ENCODE data around the gene RSU1. TPM values are rescaled to one million over a fixed set of nuclear protein-coding genes. Genes with fewer than 3 reads are reported as not detected.

RSU1 gene

DNA sequence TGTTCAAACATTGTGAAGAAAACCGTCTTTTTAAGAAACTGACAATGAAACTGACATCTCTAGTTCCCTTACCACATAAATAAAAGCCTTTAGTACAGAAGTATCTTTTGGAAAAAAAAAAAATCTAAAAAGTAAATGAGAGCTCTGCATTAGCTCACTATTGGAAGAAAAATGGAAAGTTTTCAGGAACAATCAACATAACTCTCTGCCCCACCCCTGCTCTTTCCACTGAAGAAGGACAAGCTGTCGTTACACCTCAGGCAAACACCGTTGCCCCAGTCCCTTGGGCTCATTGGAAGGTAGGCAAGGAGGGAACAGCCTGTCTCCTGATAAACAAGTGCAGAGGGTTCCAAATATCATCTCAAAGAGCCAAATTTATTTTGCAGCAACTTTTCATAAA is 273.1 kb downstream of the RSU1 start:
- no peaks in the 10 kb centered on the region for H3K36me3 ChIP-seq (ENCODE audit: control insufficient read depth in 1 of 2, insufficient read depth in 2 of 2, low read depth in 1 of 2, low read length in 2 of 2)
- H2BK120ac ChIP-seq (ENCODE audit: low read depth, low read length): no peak overlapping the region
- 94% methylated on average over 3 of the region's 3 CpGs for WGBS

More for the DNA sequence above, 273.1 kb downstream of the RSU1 start:
- H3K9me3 ChIP-seq (ENCODE audit: control insufficient read depth, low read length): no peaks in the 10 kb centered on the region
- no peak overlapping the region for H4K8ac ChIP-seq (ENCODE audit: low read length)
- H4K91ac ChIP-seq (ENCODE audit: low read length): no peak overlapping the region
- H2AFZ ChIP-seq (ENCODE audit: low read depth, low read length): no peak overlapping the region
- no peak overlapping the region for H2BK5ac ChIP-seq (ENCODE audit: low read depth, low read length, poor library complexity, severe bottlenecking)
- no peak for DNase-seq
- H3K27ac ChIP-seq (ENCODE audit: low read length, poor library complexity, severe bottlenecking): no peak overlapping the region
- no peak overlapping the region for H2AK5ac ChIP-seq (ENCODE audit: low read length, severe bottlenecking)
- no peaks in the 10 kb centered on the region for H3K4me1 ChIP-seq (ENCODE audit: control insufficient read depth, insufficient read depth, low read depth, low read length)
- H3K18ac ChIP-seq (ENCODE audit: low read depth in 1 of 2, low read length in 2 of 2): no peak overlapping the region
- H3K4me3 ChIP-seq (ENCODE audit: insufficient read depth in 1 of 2, low read depth in 1 of 2, low read length in 2 of 2): no peak overlapping the region
- H3K4me2 ChIP-seq (ENCODE audit: low read length, poor library complexity, severe bottlenecking): no peak overlapping the region
- H2BK12ac ChIP-seq (ENCODE audit: low read length in 2 of 2): no peak overlapping the region
- H3K9ac ChIP-seq (ENCODE audit: low read length): no peak overlapping the region
- H3K79me1 ChIP-seq (replicated peaks; ENCODE audit: low read length, poor library complexity, severe bottlenecking): no peaks in the 10 kb centered on the region
- no peak overlapping the region for H2BK15ac ChIP-seq (ENCODE audit: low read depth, poor library complexity, severe bottlenecking)
- no peak overlapping the region for H3K14ac ChIP-seq (ENCODE audit: low read length in 2 of 2)
- H3K27me3 ChIP-seq (ENCODE audit: control insufficient read depth in 1 of 2, insufficient read depth in 1 of 2, low read length in 2 of 2): peaks cover 4 to 46% of the 10 kb centered on the region in 2 experiments
- H3K23ac ChIP-seq (ENCODE audit: low read length in 2 of 2): no peak overlapping the region
- H3K4ac ChIP-seq (ENCODE audit: low read depth in 1 of 2, low read length in 2 of 2): no peak overlapping the region

Small RNA genes within 50 kb of the gene (small RNA-seq; reads per million reads assigned to genes)
- gene RF02271 (ENCODE audit: low read depth): not detected
